Endothelial cell of hepatic sinusoid (primary cell): ENCODE measurements around the gene CCDC69.

Experiments
- in situ Hi-C: cut with HindIII; loops from 2 replicates; pipeline ENCODE4 v1.10.0; 2017; ENCODE audit warnings: low sequenced_read_pairs

CCDC69 gene

DNA sequence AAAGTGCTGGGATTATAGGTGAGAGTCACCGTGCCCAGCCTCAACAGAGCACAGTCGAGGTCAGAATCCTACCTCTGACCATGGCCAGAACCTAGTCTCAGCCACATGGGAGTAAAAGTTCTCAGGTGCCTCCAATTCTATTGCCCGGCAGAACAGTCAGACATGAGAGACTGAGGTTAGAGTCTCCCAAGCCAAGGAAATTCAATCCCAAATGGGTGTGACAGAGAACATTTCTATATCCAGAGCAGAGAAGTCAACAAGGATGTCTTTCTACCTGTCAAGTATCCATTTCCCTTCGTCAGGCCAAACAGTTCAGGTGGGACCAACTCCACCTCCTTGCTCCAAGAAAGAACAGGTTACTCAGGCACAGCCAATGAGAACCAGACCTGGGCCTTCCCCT, 76.9 kb downstream of the CCDC69 start:
- in situ Hi-C loops = no loop called here

DNA sequence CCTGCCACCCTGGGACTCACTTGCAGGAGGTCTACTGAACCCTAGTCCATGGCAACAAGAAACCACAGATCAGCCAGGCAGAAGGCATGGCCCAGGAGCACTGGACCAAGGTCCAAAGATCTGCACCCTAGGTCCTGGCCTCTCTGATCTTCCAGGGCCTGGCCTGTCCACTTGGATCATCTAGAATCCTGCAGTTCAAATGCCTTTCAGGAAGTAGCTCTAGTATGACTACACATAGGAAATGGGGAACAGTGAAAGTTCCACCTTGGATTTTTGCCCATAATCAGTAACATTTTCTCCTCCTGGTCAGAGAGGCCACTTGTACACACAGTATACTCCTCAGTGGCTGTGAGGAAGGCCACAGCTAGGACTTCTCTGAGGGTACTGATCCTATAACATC, 77.8 kb downstream of the CCDC69 start:
- in situ Hi-C loops = no loop called here

DNA sequence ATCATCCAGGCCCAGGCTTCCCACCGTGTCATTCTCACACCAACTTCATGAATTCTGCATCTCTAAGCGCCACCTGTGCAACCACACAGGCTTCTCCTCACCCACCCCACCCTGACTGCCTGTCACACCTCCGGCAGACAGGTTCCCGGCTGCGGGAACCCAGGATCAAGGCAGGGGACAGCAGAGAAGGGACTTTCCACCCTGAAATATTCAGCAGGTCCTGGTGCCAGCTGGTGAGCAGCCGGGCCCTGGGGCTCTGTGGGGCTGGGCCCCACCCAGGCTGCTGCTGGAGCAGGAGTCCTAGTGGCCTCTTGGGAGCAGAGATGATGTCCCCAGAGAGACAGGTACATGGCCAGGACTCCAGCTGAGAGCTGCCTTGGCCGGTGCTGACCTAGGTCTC, 79.0 kb downstream of the CCDC69 start:
- in situ Hi-C loops = no loop called here

GRCh38 chr5:151144275-151144674, 79.6 kb downstream of the CCDC69 start:
- in situ Hi-C loops = no loop called here

DNA sequence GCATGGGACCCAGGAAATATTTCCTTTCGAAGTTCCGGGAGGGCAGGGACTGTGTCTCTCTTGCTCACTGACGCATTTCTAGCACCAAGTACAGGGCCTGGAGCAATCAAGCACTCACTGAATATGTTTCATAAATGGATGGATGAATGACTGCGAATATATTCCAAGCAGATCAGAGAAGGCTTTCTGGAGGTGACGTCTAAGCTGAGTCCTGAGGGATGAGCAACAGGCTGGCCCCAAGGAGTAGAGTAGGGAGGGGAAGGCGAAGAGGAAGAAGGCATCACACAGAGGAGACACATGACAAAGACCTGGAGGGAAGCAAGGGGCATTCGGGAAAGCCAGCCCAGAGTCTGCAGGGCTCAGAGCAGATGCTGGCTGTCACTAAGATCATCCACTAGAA, 80.2 kb downstream of the CCDC69 start:
- in situ Hi-C loops = no loop called here

GRCh38 chr5:151142933-151143332, 81.0 kb downstream of the CCDC69 start:
- in situ Hi-C loops = no loop called here

GRCh38 chr5:151141535-151141934, 82.4 kb downstream of the CCDC69 start:
- in situ Hi-C loops = no loop called here

- in situ Hi-C loops = no loop called here
Observed at GRCh38 chr5:151140686-151141459, 83.0 kb downstream of the CCDC69 start.

DNA sequence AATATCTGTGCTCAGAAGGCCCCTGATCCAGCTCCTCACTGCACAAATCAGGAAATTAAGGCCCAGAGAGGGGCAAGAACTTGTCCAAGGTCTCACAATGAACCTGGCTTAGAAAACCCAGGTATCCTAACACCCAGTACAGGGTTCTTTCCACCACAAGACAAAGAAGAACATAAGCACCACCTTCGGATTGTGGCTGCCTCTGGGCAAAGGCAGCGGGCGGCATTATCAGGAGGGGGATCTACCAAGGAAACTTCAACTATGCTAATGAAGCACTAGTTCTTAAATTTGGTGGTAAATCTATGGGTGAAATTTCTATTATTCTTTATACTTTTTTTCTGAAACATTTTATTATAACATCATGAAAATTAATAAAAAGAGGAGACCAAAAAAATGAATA, 84.2 kb downstream of the CCDC69 start:
- in situ Hi-C loops = loop anchor here (5.0 kb wide), 1 partner anchor 82 kb away; no protein-coding TSS in a partner anchor

- in situ Hi-C loops = loop anchor here (5.0 kb wide), 1 partner anchor 82 kb away; no protein-coding TSS in a partner anchor
Observed at GRCh38 chr5:151139015-151139414, 84.9 kb downstream of the CCDC69 start.

GRCh38 chr5:151138114-151138513, 85.8 kb downstream of the CCDC69 start:
- in situ Hi-C loops = loop anchor here (5.0 kb wide), 1 partner anchor 81 kb away; no protein-coding TSS in a partner anchor

- in situ Hi-C loops = loop anchor here (5.0 kb wide), 1 partner anchor 80 kb away; no protein-coding TSS in a partner anchor
Observed at GRCh38 chr5:151137067-151137825, 86.6 kb downstream of the CCDC69 start.

DNA sequence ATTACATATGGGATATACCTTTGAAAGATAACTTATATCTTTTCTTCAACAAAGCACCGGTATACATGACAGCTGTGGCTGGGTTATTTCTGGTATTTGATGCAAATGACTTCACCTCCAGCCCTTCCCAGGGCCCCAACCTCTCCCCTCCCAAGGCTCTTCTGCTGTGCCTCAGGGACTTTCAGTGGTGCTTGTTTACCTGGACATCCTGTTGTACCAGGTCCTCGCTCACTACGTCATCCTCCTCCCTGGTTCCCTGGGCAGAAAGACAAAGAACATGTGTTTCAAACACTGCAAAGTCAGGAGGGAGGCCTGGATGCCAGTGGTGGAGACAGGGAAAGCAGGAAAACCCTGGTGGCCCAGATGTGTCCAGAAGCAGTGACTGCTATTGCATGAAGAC, 89.7 kb downstream of the CCDC69 start:
- in situ Hi-C loops = no loop called here

- in situ Hi-C loops = no loop called here
Observed at GRCh38 chr5:151132963-151133362, 90.9 kb downstream of the CCDC69 start.
